ENCODE data around the gene AMN. TPM values are rescaled to one million over a fixed set of nuclear protein-coding genes. Genes with fewer than 3 reads are reported as not detected.
A peak's percentile ranks its signal among the peaks of the same experiment; 100 is the strongest.

Gene AMN
- total and polyA plus RNA-seq, 7 experiments from 2014 or later: 0.53 to 11.0 (median 3.8) TPM

DNA sequence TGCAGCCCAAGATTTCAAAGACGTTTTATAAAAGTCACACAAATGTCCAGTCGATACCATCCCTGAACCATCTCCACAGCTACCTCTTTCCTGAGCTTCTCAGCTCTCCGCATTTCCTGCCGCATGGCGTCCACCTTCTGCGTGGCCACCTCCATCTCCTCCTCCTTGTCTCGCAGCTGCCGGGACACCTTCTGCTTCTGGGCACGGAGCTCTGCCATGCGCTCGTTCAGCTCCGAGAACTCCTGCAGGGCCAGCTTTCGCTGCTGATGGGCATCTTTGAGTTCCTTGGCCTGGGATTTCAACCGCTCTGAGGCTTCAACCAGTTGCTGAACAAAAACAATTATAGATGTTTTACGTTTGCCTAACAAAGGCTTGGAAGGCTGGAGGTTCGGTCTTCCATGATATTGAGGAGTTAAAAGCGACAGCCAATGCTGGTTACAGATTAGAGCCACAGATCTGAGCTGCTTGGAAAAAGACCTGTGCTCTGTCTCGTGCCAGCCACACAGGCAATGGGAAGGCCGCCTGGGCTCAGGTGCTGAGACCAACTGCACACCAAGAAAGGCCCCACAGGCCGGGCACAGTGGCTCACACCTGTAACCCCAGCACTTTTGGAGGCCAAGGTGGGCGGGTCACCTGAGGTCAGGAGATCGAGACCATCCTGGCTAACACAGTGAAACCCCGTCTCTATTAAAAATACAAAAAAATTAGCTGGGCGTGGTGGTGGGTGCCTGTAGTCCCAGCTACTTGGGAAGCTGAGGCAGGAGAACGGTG is 49.6 kb downstream of the AMN start:
- H3K4me1 ChIP-seq (ENCODE audit: control insufficient read depth in 2 of 2, insufficient read depth in 2 of 2, low read length in 2 of 2): no peaks in the 10 kb centered on the region
- no peaks in the 10 kb centered on the region for H3K9me3 Mint-ChIP-seq
- intact Hi-C loops (cut with micrococcal nuclease): loop anchor here in 1 of 2 donors (2.0 kb wide), 1 partner anchor 23 kb away; no protein-coding TSS in a partner anchor
- no peaks in the 10 kb centered on the region for H3K36me3 ChIP-seq (ENCODE audit: control insufficient read depth in 2 of 3, insufficient read depth in 3 of 3, low read length in 3 of 3)
- H3K4me3 Mint-ChIP-seq: no peak overlapping the region
- POLR2A ChIA-PET: no interaction called here
- no peak overlapping the region for H3K4me3 ChIP-seq (ENCODE audit: low read length)
- H3K27me3 Mint-ChIP-seq: no peaks in the 10 kb centered on the region
- H3K27ac Mint-ChIP-seq: peak overlapping the region in 1 of 9 donors; percentile 55
- no peaks in the 10 kb centered on the region for H3K4me1 Mint-ChIP-seq
- no peaks in the 10 kb centered on the region for H3K27me3 ChIP-seq (ENCODE audit: control insufficient read depth in 2 of 2, insufficient read depth in 2 of 2, low read length in 2 of 2)
- peaks cover 0 to 23% (median 6%) of the 10 kb centered on the region in 5 donors for H3K36me3 Mint-ChIP-seq
- no peak for ATAC-seq
- H3K9me3 ChIP-seq (ENCODE audit: control insufficient read depth in 2 of 3, low read length in 3 of 3): no peaks in the 10 kb centered on the region
- no peak for DNase-seq
- H3K27ac ChIP-seq (ENCODE audit: low read depth, low read length): no peak overlapping the region
- CTCF ChIA-PET: interaction anchor here (0.6 kb wide), 1 partner anchor 467 kb away, joined by 3 read pairs; no protein-coding TSS in a partner anchor

DNA sequence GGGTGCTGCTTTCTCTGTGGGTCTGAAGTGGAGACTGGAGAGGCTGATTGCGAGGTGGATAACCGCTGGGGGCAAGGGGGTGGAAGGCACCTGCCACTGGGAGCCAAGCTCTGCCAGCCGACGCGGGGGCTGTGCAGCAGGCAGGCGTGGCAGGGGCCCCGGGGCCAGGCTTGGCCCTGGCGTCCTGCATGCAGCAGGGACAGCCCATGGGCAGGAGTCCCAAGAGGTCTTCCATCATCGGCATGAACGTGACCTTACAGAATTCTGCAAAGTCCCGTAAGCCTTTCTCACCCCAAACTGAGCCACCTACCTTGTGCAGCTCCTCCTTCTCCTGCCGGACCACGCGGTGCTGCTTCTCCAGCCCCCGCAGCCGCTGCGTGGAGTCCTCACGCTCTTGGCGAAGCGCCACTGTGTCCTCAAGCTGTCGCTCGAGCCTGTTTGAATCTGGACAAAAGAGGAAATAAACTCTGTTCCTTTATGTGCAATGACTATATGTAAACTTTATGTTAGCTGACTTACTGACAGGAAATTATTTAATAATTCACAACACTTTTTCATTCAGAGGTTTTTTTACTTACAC is 51.3 kb downstream of the AMN start:
- CTCF ChIA-PET: no interaction called here
- no peaks in the 10 kb centered on the region for H3K27me3 Mint-ChIP-seq
- Histone ChIP-seq H3K4me3 (ENCODE audit: low read length) (no peak overlapping the region), H3K27ac (ENCODE audit: low read depth, low read length) (no peak overlapping the region), H3K36me3 (ENCODE audit: control insufficient read depth in 2 of 3, insufficient read depth in 3 of 3, low read length in 3 of 3) (peaks cover 0 to 3% (median 0%) of the 10 kb centered on the region in 3 experiments), H3K9me3 (ENCODE audit: control insufficient read depth in 2 of 3, low read length in 3 of 3) (no peaks in the 10 kb centered on the region), H3K27me3 (ENCODE audit: control insufficient read depth in 2 of 2, insufficient read depth in 2 of 2, low read length in 2 of 2) (no peaks in the 10 kb centered on the region), H3K4me1 (ENCODE audit: control insufficient read depth in 2 of 2, insufficient read depth in 2 of 2, low read length in 2 of 2) (no peaks in the 10 kb centered on the region)
- H3K9me3 Mint-ChIP-seq: no peaks in the 10 kb centered on the region
- H3K36me3 Mint-ChIP-seq: peaks cover 0 to 19% (median 3%) of the 10 kb centered on the region in 5 donors
- no peak overlapping the region for H3K4me3 Mint-ChIP-seq
- no peak for ATAC-seq
- no peaks in the 10 kb centered on the region for H3K4me1 Mint-ChIP-seq
- intact Hi-C loops (cut with micrococcal nuclease): loop anchor here in 1 of 2 donors (2.0 kb wide), 1 partner anchor 25 kb away; no protein-coding TSS in a partner anchor
- POLR2A ChIA-PET: no interaction called here
- DNase-seq: no peak
- H3K27ac Mint-ChIP-seq: peak overlapping the region in 1 of 9 donors; percentile 14

GRCh38 chr14:102975662-102976061 is 53.2 kb downstream of the AMN start:
- H3K4me1 Mint-ChIP-seq: no peaks in the 10 kb centered on the region
- H3K36me3 Mint-ChIP-seq: peaks cover 0 to 15% (median 3%) of the 10 kb centered on the region in 5 donors
- ChIA-PET CTCF (interaction anchor here (0.6 kb wide), 1 partner anchor 20 kb away, joined by 3 read pairs; no protein-coding TSS in a partner anchor), POLR2A (no interaction called here)
- no peaks in the 10 kb centered on the region for H3K9me3 Mint-ChIP-seq
- no peak overlapping the region for H3K27ac Mint-ChIP-seq
- DNase-seq (no peak), ATAC-seq (no peak)
- Histone ChIP-seq H3K4me1 (ENCODE audit: control insufficient read depth in 2 of 2, insufficient read depth in 2 of 2, low read length in 2 of 2) (no peaks in the 10 kb centered on the region), H3K36me3 (ENCODE audit: control insufficient read depth in 2 of 3, insufficient read depth in 3 of 3, low read length in 3 of 3) (peaks cover 0 to 3% (median 0%) of the 10 kb centered on the region in 3 experiments), H3K9me3 (ENCODE audit: control insufficient read depth in 2 of 3, low read length in 3 of 3) (no peaks in the 10 kb centered on the region), H3K27me3 (ENCODE audit: control insufficient read depth in 2 of 2, insufficient read depth in 2 of 2, low read length in 2 of 2) (no peaks in the 10 kb centered on the region), H3K27ac (ENCODE audit: low read depth, low read length) (no peak overlapping the region), H3K4me3 (ENCODE audit: low read length) (no peak overlapping the region)
- no peak overlapping the region for H3K4me3 Mint-ChIP-seq
- no peaks in the 10 kb centered on the region for H3K27me3 Mint-ChIP-seq
- intact Hi-C loops (cut with micrococcal nuclease): no loop called here

- no peaks in the 10 kb centered on the region for H3K9me3 Mint-ChIP-seq
- no peak overlapping the region for H3K27ac Mint-ChIP-seq
- no peaks in the 10 kb centered on the region for H3K4me1 Mint-ChIP-seq
- intact Hi-C loops (cut with micrococcal nuclease): no loop called here
- peaks cover 0 to 18% (median 3%) of the 10 kb centered on the region in 5 donors for H3K36me3 Mint-ChIP-seq
- H3K9me3 ChIP-seq (ENCODE audit: control insufficient read depth in 2 of 3, low read length in 3 of 3): no peaks in the 10 kb centered on the region
- H3K27ac ChIP-seq (ENCODE audit: low read depth, low read length): no peak overlapping the region
- ChIA-PET CTCF (no interaction called here), POLR2A (interaction anchor here (0.6 kb wide), 1 partner anchor 11 kb away, joined by 3 read pairs; no protein-coding TSS in a partner anchor)
- DNase-seq (no peak), ATAC-seq (no peak)
- H3K36me3 ChIP-seq (ENCODE audit: control insufficient read depth in 2 of 3, insufficient read depth in 3 of 3, low read length in 3 of 3): peaks cover 0 to 3% (median 0%) of the 10 kb centered on the region in 3 experiments
- H3K4me3 ChIP-seq (ENCODE audit: low read length): no peak overlapping the region
- no peak overlapping the region for H3K4me3 Mint-ChIP-seq
- H3K4me1 ChIP-seq (ENCODE audit: control insufficient read depth in 2 of 2, insufficient read depth in 2 of 2, low read length in 2 of 2): no peaks in the 10 kb centered on the region
- no peaks in the 10 kb centered on the region for H3K27me3 Mint-ChIP-seq
- H3K27me3 ChIP-seq (ENCODE audit: control insufficient read depth in 2 of 2, insufficient read depth in 2 of 2, low read length in 2 of 2): no peaks in the 10 kb centered on the region
These were observed 55.0 kb downstream of the AMN start for GRCh38 chr14:102977475-102977874.

DNA sequence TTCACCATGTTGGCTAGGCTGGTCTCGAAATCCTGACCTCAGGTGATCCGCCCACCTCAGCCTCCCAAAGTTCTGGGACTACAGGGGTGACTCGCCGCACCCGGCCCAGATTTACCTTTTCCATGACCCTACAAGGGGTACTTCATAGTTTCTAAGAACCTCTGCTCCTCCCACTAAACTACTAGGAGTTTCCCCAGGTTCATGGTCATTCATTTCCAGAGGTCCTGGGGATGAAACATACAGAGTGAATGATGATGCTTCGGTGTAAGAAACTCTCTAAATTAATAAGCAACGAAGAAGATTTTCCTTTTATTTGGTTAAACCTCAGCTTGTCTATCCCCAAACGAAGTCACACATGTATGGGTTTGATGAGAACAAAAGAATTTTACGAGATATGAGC is 56.9 kb downstream of the AMN start:
- Mint-ChIP-seq H3K4me3 (no peak overlapping the region), H3K27ac (no peak overlapping the region), H3K36me3 (peaks cover 0 to 18% (median 7%) of the 10 kb centered on the region in 5 donors), H3K4me1 (no peaks in the 10 kb centered on the region), H3K9me3 (peaks cover 0 to 1% (median 0%) of the 10 kb centered on the region in 11 donors), H3K27me3 (no peaks in the 10 kb centered on the region)
- H3K36me3 ChIP-seq (ENCODE audit: control insufficient read depth in 2 of 3, insufficient read depth in 3 of 3, low read length in 3 of 3): peaks cover 0 to 3% (median 0%) of the 10 kb centered on the region in 3 experiments
- intact Hi-C loops (cut with micrococcal nuclease): no loop called here
- H3K27ac ChIP-seq (ENCODE audit: low read depth, low read length): no peak overlapping the region
- H3K27me3 ChIP-seq (ENCODE audit: control insufficient read depth in 2 of 2, insufficient read depth in 2 of 2, low read length in 2 of 2): no peaks in the 10 kb centered on the region
- ChIA-PET POLR2A (no interaction called here), CTCF (interaction anchor here (1.1 kb wide), 1 partner anchor 19 kb away, joined by 3 read pairs; no protein-coding TSS in a partner anchor)
- H3K9me3 ChIP-seq (ENCODE audit: control insufficient read depth in 2 of 3, low read length in 3 of 3): no peaks in the 10 kb centered on the region
- H3K4me1 ChIP-seq (ENCODE audit: control insufficient read depth in 2 of 2, insufficient read depth in 2 of 2, low read length in 2 of 2): no peaks in the 10 kb centered on the region
- no peak for ATAC-seq
- no peak overlapping the region for H3K4me3 ChIP-seq (ENCODE audit: low read length)
- no peak for DNase-seq

- Mint-ChIP-seq H3K4me3 (no peak overlapping the region), H3K4me1 (no peaks in the 10 kb centered on the region), H3K36me3 (peaks cover 0 to 25% (median 7%) of the 10 kb centered on the region in 5 donors), H3K27ac (no peak overlapping the region), H3K9me3 (peaks cover 0 to 1% (median 0%) of the 10 kb centered on the region in 11 donors), H3K27me3 (no peaks in the 10 kb centered on the region)
- Histone ChIP-seq H3K27me3 (ENCODE audit: control insufficient read depth in 2 of 2, insufficient read depth in 2 of 2, low read length in 2 of 2) (no peaks in the 10 kb centered on the region), H3K9me3 (ENCODE audit: control insufficient read depth in 2 of 3, low read length in 3 of 3) (no peaks in the 10 kb centered on the region), H3K36me3 (ENCODE audit: control insufficient read depth in 2 of 3, insufficient read depth in 3 of 3, low read length in 3 of 3) (peaks cover 0 to 3% (median 0%) of the 10 kb centered on the region in 3 experiments), H3K4me1 (ENCODE audit: control insufficient read depth in 2 of 2, insufficient read depth in 2 of 2, low read length in 2 of 2) (no peaks in the 10 kb centered on the region), H3K4me3 (ENCODE audit: low read length) (no peak overlapping the region), H3K27ac (ENCODE audit: low read depth, low read length) (no peak overlapping the region)
- POLR2A ChIA-PET: no interaction called here
- ATAC-seq: no peak
- intact Hi-C loops (cut with micrococcal nuclease): no loop called here
- DNase-seq: no peak
- CTCF ChIA-PET: interaction anchor here (0.7 to 1.1 kb wide), 2 partner anchors 20 to 79 kb away, joined by 3 to 4 read pairs; no protein-coding TSS in a partner anchor
These were observed 57.9 kb downstream of the AMN start for GRCh38 chr14:102980409-102980810.
